NK-92 (cell line): ENCODE results near the gene CGB8.

Experiments used
- DNase-seq: peaks from one replicate; lab custom pipeline; 2025; ENCODE audit not compliant: unreplicated experiment; lab: John Stamatoyannopoulos, UW

CGB8 gene

DNA sequence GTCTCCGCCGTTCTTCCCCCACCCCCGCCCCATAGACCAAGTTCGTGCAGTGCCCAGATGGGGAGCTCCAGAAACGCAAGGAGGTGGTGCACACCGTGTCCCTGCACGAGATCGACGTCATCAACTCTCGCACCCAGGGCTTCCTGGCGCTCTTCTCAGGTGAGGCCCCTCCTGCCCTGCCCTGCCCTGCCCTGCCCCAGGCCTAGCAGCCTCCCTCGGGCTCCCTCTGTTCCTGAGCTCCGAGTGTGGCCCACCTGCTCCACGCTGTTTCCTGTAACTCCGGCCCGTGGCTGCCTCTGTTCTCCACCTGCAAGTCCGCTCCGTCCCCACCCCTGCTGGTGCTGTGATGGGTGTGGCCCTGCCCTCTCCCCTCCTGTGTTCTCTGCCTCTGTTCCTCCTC lies 38.5 kb downstream of the CGB8 start:
- no peak for DNase-seq

DNA sequence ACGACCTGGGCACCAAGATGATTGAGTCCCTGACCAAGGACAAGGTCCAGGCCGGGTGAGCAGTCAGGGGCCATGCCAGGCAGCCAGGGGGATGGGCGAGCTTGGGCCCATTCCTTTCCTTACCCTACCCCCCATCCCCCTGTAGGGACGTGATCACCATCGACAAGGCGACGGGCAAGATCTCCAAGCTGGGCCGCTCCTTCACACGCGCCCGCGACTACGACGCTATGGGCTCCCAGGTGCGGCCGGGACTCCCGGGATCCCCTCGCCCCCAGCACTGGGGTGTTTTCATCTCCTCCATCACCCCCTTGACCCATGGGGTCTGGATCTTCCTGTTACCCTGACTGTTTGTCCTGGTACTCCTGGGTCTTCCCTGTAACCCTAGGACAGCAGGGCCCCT lies 39.1 kb downstream of the CGB8 start:
- DNase-seq = no peak

DNA sequence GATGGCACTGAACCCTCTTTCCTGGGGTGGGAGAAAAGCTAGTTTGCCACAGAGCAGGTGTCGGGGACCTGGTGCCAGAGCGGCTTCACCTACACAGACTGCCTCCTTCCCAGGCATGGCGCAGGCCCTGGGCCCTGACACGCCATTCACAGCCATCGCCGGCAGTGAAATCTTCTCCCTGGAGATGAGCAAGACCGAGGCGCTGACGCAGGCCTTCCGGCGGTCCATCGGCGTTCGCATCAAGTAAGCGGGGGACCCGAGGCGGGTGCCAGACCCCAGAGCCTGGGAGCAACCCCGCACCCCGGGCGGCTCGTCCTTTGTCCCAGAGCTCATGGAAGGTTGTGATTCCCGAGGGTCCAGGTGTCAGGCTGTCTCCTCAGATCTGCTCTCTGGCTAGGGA lies 42.0 kb downstream of the CGB8 start:
- DNase-seq = no peak

DNA sequence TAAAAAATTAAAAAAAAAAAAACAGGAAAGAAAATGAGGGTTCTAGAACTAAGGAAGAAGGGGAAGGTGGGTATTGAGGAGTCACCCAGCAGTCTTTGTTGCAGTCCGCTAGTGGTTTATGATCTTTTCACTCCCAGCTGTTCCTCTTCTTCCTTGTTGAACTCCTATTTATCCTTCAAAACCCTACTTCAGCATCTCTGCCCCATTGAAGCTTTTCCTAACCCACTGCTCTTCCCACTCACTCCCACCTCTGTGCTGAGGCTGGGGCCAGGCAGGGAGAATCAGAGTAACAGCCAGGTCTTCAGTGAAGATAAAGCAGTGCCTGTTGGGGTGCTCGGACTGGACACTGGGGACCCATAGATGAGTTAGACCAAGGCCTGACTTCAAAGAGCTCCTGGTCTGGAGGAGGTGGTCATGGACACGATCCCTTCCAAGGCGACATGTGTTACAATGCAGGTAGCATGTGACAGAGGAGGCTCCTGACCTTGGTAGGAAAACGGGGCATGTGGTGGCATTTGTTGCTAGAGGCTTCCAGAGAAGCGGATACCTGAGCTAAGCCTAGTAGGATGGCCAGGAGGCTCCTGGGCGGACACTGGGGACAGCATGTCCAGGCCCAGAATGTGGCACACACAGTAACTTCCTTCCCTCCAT lies 43.8 kb downstream of the CGB8 start:
- no peak for DNase-seq

DNA sequence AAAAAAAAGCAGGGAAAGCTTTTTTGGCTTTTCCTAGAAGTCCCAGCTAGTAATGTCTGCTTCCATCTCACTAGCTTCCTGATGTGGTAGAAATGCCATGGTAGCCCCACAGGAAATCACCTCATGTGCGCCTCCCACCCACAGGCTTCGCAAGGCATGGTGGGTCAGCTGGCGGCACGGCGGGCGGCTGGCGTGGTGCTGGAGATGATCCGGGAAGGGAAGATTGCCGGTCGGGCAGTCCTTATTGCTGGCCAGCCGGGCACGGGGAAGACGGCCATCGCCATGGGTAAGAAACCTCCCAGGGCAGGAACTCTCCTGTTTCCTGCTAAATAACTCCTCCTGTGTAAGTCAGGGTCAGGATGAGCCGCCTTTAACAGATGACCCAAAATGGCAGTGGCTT lies 44.8 kb downstream of the CGB8 start:
- no peak for DNase-seq

DNA sequence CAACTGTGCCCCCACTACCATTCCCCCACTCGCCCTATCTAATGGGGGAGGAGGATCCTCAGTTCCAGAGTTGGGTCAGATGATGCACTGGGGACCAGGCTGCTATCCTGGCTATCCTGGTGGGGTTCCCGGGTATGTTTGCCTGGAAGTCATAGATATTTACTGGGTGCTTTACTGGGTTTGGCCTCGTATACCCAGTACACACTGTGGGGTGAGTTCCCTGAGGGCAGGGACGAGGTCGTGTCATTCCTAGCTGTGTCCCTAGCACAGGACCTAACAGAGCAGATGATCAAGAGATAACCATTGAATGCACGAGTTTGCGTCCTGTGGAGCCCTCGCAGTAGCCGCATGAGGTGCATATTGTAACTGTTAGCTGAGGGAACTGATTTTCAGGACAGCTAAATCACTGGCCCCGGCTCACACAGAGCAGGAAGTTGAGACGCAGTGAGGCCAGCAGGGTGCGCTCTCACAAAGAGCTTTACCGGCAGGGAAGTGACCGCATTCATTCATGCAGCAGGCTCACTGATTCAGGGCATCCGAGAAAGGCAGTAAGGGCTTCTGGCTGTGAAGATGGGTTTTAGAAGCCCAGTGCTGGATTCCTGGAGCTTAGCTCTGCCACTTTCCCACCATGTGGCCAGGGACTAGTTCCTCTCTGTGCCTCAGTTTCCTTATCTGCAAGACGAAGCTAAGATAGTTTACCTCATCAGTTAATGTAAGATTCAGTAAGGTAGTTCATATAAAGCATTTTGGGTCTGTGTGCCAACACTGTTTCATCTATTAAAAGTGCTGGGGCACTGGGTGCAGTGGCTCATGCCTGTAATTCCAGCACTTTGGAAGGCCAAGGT lies 49.2 kb downstream of the CGB8 start:
- DNase-seq = no peak

DNA sequence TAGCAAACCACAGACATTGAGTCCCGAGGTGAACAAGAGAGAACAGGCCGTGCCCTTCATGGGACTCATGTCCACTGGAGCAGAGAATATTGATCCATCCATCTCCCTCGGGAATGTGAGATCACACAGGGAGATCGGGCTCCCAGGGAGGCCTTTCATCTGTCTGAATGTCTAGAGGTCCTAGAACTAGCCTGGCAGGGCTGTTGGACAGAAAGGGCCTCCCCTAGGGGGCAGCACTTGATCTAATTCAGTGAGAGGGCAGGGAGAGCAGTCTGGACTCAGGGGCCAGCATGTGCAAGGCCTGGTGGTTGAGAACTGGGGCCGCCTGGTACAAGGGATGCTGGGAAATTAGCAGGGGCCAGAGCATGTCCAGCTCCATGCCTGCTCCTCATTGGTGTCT lies 50.9 kb downstream of the CGB8 start:
- DNase-seq = no peak
